NCI-H2081 (cell line): ENCODE results near the gene ARHGAP15.
"Not testable (repeated sequence)": the region's sequence is repeated elsewhere in the genome, so short reads cannot be mapped to it uniquely, and the experiment has no call there.

ENCODE experiments used
- DNase-seq, 2 experiments: peaks; one replicate each; lab custom pipeline; 2025; lab: John Stamatoyannopoulos, UW

ARHGAP15 gene

DNA sequence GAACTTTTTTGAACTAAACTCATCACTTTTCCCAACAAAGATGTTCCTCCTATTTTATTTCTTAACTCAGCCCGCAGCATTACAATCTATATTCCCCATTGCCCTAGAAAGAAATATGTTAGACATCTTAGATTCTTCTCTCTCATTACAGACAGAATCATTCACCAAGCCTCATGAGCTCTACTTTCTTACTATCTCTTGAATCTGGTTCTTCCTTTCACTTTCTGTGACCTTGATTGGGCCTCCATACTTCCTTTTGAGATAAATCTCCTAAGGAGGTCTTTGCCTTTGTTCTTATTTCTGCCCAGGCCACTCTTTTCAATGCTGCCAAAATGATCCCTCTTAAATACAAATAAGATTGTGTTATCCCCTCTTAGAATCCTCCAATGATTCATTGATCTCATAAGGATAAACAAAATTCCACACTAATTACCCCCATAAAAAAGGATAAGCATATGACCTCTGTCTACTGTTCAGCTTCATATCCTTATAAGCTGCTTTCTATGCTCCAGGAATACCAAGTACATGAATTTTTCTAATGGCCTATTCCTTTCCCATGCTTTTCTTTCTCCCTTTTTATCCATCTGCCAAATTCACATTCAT, 400.0 kb downstream of the ARHGAP15 start:
- no peak for DNase-seq

DNA sequence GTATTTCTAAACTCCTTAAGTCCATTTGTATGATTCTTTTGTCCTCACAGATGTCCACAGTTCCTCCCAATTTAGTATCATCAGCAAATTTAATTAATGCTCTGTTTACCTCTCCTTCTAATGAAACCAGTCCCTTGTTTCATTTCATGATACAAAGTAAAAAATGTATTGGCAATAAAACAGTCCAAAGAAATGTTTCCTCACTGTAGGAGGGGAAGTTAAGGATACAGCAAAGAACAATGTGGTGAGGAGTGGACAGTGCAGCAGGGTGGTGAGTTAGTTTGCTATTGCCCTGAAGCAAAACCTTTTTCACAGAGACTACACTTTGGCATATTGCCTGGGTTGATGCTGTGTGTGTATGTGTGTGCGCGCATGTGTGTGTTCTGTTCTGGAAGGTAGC, 401.5 kb downstream of the ARHGAP15 start:
- DNase-seq, result peak; percentile 32 to 64

DNA sequence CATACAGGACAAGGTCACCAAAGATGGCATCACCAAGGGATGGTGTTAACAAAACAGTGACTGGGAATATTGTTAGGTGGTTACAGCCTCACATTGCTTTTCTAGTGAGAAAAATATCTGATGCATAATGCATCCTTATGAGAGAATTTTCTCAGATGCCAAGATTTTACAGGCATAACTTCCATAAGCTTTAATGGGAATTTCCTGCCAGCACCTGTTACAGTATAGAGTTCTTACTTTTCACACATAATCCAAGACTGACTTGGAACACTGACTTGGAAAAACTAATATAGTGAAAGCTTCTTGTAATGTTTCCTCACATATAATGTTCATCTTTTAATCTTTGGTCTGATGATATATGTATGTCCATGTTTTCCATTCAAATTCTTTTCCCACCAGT, 402.8 kb downstream of the ARHGAP15 start:
- DNase-seq, result no peak

DNA sequence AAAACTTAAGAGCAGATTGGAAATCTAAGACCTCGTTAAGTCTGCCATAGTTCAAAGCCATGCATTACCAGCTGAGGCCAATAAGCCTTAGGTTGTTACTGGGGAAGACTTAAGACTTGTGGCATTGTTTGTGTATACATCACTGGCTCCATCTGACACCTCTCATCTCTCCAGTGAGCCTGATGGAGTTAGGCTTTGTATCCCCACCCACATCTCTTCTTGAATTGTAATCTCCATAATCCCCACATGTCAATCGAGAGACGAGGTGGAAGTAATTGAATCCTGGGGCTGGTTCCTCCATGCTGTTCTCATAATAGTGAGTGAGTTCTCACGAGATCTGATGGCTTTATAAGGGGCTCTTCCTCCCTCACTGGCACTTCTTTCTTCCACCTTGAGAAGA, 404.6 kb downstream of the ARHGAP15 start:
- DNase-seq, result no peak

DNA sequence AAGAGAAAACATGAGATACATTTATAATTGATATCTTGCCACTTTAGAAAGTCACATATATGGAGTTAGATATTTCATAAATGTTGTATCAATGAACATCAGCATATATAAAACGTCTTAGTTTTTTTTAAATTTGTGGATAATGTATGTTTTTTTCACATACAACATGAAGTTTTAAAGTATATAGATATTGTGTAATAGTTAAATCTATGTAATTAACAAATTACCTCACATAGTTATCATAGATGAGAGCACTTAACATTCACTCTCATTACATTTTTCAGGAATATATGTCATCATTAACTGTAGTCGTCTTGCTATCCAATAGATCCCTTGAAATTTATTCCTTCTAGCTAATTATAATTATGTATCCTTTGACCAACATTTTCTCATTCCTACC, 406.6 kb downstream of the ARHGAP15 start:
- no peak for DNase-seq

DNA sequence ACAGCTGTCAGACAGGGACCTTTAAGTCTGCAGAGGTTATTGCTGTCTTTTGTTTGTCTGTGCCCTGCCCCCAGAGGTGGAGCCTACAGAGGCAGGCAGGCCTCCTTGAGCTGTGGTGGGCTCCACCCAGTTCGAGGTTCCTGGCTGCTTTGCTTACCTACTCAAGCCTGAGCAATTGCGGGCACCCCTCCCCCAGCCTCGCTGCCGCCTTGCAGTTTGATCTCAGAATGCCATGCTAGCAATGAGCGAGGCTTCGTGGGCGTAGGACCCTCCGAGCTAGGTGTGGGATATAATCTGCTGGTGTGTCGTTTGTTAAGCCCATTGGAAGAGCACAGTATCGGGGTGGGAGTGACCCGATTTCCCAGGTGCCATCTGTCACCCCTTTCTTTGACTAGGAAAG, 412.7 kb downstream of the ARHGAP15 start:
- DNase-seq, result not testable (repeated sequence)

DNA sequence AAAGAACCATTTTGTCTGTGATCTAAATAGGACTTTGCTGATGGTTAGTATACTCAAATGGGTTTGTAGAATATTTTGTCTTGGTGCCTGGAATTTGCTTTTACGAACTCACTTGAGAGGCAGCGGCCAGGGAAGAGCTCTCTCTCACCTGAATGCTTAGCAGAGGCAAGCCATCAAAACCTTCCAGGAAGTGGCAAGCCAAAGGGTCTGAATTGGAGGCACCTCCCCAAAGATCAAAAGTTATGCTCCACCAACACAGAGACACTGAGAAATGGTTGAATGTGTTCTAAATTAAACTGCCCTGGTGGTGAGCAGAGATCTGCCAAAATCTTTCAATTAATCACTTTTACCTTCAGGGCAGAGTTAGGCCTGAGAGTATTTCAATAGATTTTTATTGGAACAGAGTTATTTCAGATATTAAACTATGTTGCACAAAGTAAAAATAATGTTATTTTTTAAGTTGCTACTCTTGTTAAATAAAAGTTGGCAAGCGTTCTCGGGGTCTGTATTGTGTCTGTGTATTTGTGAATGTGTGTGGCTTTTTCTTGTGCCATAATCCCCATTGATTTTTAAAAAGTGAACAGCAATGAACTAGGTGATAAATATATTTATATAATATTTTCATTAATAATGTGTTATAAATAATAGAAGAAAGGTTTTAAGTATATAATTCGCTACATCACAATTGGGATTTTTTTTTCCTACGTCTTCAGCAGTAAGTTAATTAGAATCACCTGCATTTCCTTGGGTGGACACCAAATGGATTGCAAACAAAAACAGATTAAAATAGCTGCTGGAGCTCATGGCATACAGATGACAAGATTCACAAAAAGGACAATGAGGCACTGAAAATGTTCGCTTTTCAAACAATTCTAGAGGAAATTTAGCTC, 416.1 kb downstream of the ARHGAP15 start:
- DNase-seq, result no peak

DNA sequence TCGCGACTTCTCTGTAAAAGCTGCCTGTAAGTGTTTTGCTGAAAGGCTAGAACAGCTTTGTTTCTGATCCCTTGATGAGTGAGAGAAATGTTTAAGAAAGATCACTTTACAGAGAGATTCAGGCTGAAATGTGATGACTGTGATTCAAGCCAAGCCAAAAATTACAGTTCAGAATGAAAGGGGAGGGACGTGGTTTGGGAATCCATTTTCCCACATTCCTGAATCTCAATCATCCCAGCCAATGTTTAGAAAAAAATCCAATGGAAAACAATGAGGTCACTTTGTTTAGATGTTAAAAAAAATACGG, 416.7 kb downstream of the ARHGAP15 start:
- peak in 1 of 2 experiments; percentile 10 for DNase-seq

DNA sequence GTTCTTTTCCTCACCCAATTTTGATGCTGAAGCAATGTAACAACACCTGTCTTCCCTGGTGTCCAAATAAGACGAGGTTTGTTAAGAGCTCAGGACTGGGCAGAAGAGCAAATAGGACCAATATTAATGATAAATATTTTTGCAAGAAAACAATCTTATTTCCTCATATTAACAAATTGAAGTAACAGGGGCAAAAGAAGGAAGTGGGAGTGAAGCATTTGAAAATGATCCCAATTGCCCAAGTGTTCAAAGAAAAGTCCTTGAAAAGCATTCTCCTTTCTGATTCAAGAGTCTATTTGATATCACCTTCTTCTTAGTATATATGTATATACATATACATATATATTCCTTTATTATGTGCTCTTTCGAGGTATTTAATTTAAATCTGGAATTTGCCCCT, 418.8 kb downstream of the ARHGAP15 start:
- no peak for DNase-seq

DNA sequence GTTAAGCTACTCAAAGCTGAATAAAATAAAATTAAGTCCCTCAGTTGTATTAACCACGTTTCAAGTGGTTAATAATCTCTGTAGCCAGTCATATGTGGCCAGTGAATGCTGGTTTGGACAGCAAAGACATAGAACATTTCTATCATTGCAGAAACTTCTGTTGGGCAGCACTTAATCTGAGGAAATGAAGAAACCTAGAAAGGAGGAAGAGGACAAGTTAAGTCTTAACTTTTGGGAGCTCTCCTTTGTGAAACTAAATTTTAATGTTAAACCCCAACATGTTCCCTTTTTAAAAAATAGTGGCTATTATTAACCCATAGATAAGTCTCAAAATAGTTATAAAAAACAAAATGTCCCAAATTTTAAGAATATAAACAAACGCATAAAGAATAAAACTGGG, 421.3 kb downstream of the ARHGAP15 start:
- no peak for DNase-seq

DNA sequence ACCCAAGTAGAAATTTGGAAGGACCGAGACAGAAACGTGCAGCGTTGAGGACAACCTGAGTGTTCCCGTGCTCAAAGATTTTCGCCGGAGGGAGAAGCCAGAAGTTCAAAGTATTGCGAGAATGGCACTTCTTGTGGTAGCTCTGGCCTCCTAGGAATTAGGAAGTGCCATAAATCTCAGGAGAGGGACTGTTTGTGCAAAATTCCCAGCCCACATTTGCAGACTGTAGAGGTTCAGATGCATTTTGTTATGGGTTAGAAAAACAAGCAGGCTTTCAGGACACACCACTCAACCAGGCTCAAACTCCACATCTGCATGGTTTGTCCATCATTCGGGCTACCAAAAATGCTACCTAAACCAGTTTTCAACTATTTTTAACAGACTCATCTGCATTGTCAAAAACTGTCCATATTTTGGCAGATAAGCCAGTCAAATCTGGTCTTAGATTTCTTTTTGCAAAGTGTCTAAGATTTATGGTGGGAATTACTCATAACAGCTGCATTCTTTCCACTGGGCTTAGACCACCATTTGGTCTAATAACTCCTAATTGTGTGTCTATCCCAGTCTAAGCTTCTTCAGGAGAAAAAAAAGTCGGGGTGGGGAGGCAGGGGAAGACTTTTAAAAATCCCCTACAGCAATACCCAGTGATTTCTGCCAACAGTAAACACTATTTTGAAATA, 422.9 kb downstream of the ARHGAP15 start:
- DNase-seq, result no peak

DNA sequence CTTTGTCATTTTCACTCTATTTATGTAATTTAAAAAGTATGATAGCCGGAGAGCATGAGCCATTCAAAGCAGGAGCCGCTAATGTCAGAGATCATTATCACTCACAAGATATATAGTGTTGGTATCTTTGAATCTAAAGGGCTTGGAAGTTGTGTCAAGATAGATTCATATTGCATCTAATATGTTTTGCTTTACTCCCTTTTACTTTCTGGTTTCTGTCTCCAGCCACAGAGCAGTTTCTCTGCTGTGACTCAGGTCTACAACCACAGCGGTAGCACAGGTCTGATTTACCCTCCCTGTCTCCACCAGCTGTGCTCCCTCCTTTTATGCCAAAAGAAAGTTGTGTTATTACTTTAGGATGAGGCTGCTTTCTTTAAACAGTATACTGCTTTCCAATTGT, 424.0 kb downstream of the ARHGAP15 start:
- no peak for DNase-seq

DNA sequence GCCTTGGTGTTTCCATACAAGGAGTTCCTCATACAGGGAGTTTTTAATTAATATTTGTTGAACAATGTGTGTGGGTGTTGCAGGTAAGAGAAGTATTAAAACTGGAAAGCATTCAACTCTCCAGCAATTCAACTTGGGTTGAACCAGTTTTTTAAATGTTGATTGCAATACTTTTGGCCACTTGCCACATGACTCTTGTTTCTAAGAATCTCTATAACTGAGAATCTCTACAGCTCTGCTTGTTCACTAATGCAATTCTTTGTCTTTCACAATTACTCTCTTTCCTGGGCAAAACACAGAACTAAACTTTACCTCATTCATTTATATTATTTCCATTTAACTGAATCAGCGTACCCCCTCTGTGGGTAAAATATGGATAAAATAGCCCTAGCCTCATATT, 429.4 kb downstream of the ARHGAP15 start:
- DNase-seq, result no peak

DNA sequence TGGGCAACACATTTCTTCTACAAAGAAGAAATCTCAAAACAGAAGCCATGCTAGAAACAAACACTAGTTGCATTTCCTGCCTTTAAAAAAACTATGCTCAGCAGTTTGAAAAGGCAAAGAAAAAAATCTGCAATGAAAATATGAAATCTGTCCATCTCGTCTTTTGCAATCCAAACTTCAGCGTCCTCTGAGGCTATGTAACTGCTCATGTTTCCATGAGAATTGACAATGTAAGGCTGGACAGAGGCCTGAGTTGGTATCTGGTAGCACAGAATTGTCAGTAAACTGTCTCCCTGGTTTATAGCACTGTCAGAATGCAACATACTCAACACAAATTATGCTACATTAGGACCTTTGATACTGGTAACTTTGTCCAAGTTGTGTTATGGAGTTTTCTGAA, 429.9 kb downstream of the ARHGAP15 start:
- DNase-seq, result no peak

DNA sequence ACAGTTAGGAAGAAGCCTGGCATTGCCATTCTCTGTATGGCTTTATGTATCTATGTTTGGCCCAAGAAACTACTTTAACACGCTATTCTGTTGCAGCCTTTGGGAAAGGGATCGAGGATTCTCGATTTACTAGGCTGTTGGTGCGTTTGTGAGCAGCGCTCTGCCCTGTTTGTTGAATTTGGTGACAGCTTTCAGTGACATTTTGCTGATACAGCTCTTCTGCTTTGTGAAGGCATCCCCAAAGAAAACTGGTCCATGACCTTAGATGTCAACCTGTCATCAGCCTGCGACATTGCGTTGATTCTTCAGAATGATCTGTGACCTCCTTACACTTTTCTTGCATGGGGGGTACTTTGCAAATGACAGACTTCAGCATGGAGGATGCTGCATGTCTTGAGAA, 431.5 kb downstream of the ARHGAP15 start:
- DNase-seq, result no peak

DNA sequence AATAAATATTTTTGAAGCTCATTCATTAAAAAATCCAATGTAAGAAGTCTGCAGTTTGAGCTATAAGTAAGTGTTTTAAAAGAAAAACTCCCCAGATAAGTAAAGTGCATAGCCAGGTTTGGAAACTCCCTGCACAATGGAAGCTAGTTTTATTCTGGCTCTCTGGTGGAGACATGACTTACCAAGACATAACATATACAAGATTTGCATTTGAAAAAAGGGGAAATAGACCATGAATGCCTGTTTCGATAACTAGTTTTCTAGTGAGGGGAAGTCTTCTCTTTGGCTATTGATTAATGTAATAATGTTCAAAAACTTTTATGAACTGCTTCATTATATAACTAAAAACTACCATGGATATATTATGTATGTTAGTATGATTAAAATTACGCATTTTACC, 435.2 kb downstream of the ARHGAP15 start:
- DNase-seq, result no peak

DNA sequence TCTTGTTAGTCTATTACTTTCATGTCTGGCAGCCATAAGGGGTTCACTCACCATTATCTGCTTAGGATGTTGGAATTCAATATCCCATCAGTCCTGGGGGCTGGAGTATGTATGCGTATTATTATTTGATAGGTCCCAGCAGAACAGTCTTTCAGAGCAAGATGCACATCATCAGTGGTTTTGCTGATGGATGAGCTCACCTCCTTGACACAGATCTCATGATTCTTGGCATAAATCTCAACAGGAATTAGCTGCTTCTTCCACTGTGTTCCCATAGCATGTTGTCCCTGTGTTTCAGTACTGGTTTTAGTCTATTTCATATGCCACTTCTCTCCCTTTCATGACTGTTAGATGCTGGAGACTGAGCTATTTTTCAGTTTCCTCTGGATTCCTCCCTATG, 442.5 kb downstream of the ARHGAP15 start:
- no peak for DNase-seq

DNA sequence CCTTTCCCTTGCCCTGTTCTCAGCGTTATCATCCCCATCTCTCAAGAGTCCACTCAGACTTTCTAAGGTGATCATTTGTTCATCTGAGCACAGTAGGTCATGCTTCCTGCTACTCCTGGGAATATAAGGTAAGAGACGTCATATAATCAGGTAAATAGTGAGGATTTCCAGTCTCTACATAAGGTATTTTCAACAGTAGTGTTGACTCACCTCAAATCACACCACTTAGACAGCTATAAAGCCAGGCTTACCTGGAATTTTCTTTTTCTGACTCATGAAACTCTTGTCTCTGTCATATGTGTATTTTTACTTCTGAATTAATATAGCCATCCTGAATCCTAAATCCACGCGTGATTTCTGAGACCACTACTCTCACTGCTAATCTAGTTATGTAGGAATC, 443.2 kb downstream of the ARHGAP15 start:
- DNase-seq, result no peak

DNA sequence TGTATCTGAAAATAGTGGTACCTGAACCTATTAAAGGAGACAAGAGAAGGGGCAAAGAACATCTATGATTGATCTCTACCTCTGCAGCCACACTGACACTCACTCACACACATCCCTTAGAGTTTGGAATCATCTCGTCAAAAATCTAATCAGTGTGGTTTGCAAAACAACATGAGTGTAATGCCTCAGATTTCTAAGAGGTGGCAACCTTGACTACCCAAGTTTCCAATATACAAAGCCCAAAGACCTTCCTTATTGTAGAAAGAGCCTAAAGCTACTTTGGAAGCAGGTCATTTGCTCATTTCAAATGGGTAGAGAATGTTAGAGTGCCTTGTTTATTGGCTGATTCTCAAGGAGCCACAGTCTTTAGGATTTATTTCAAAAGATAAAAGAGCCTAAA, 444.9 kb downstream of the ARHGAP15 start:
- no peak for DNase-seq

DNA sequence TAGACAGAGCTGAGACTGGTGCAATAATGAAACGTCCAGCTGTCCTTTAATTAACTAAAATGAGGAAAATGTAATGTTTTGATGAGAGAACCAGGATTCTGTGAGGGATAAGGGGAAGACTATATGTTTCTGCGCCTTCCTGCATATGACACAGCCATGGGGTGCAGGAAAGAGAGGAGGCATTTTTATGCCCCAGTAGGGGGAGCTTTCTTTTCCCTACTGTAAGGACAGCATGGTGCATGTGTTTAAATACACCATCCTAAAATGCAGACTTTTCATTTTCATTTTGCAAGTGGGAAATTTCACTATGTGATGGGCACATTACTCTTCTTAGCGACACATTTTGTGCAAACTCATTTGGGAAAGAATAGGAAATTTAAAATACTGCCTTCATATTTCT, 446.1 kb downstream of the ARHGAP15 start:
- peak in 1 of 2 experiments; percentile 17 for DNase-seq

DNA sequence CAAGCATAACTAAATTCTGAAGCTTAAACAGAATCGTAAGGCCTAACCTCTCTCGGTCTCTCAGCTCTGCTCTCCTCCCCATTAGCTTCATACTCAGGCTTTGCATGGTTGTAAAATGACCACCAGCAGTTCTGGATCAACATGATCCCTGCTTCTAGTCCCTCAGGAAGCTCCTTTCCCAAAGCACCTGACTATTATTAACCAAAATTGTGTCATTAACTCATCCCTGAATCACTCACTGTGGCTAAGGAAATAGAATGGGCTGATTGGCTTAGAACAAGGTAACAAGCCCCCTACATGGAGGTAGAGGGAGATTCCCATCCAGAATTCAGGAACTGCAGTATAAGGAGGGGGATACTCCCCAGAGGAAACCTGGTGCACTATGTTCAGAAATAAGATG, 448.3 kb downstream of the ARHGAP15 start:
- DNase-seq, result no peak

DNA sequence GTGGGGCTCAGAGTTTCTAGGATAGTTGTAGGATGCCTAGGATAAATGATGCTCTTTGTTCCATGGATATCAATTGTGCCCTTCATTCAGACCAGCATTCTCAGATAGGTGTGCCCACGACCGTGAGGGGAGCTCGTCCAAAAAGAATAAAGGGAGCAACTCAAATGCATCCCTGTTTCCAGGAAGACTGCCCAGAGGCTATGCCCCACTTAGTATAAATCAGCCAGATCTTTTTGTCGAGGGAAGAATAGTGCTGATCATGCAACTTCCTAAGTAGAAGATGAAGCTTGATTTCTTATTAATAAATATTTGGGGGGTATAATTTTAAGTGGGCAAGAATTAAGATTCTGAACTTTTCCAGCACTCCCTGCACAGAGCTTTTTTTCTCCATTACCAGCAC, 450.2 kb downstream of the ARHGAP15 start:
- DNase-seq, result no peak

DNA sequence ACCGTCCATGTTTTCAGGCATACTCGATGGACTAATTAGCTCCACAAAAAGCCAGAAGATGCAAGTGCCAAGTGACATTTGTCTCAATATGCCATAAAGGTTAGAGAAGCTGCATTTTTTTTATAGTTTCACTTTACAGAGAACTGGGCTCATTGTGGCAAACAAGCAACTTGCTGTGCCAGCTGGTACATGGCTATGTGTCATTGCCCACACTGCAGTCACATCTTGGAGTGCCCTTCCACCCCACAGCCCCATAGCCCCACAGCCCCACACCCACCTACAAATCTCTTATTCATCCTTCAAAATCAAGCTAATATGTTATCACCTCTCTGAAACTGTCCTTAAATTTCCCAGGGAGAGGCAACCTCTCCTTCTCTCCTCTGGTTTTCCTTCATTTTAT, 451.9 kb downstream of the ARHGAP15 start:
- no peak for DNase-seq
